ENCODE data around the gene LRRC17.

Gene LRRC17

GRCh38 chr7:102890292-102890970 lies 22.4 kb upstream of the LRRC17 start:
- Histone ChIP-seq H3K9me3 (ENCODE audit: control insufficient read depth, insufficient read depth, low read length) (peaks cover 6% of the 10 kb centered on the region; the same call in 1 of the 2 replicates), H3K4me2 (ENCODE audit: low read length) (no peak overlapping the region), H3K79me2 (ENCODE audit: control insufficient read depth, low read length) (no peaks in the 10 kb centered on the region), H3K4me3 (ENCODE audit: low read length) (no peak overlapping the region), H3K4me1 (ENCODE audit: control insufficient read depth, low read length) (peaks cover 23% of the 10 kb centered on the region), H4K20me1 (ENCODE audit: control insufficient read depth, insufficient read depth, low read depth, low read length) (no peaks in the 10 kb centered on the region), H3K27me3 (ENCODE audit: control insufficient read depth, low read length) (no peaks in the 10 kb centered on the region), H3F3A (ENCODE audit: control insufficient read depth, insufficient read depth) (no peaks in the 10 kb centered on the region), H3K27ac (ENCODE audit: low read depth, low read length) (no peak overlapping the region), H3K9me2 (replicated peaks; ENCODE audit: control insufficient read depth, low read length) (no peaks in the 10 kb centered on the region), H3K36me3 (ENCODE audit: control insufficient read depth, low read length) (no peaks in the 10 kb centered on the region)
- TF ChIP-seq CTCF (IDR thresholded peaks at IDR 0.05; ENCODE audit: low read depth, low read length, poor library complexity, severe bottlenecking), result no peak

GRCh38 chr7:102890971-102891692 lies 21.7 kb upstream of the LRRC17 start:
- no peak overlapping the region for H3K27ac ChIP-seq (ENCODE audit: low read depth, low read length)
- TF ChIP-seq EZH2phosphoT487 (IDR thresholded peaks at IDR 0.05; ENCODE audit: borderline replicate concordance, low read length), result no peak
- no peak for TF ChIP-seq CTCF (IDR thresholded peaks at IDR 0.05; ENCODE audit: low read depth, low read length, poor library complexity, severe bottlenecking)
- H3F3A ChIP-seq (ENCODE audit: control insufficient read depth, insufficient read depth), result no peaks in the 10 kb centered on the region
- H3K4me2 ChIP-seq (ENCODE audit: low read length), result no peak overlapping the region
- H3K79me2 ChIP-seq (ENCODE audit: control insufficient read depth, low read length), result no peaks in the 10 kb centered on the region
- no peaks in the 10 kb centered on the region for H3K27me3 ChIP-seq (ENCODE audit: control insufficient read depth, low read length)
- H3K4me1 ChIP-seq (ENCODE audit: control insufficient read depth, low read length), result peaks cover 23% of the 10 kb centered on the region
- H3K4me3 ChIP-seq (ENCODE audit: low read length), result no peak overlapping the region
- no peaks in the 10 kb centered on the region for H3K36me3 ChIP-seq (ENCODE audit: control insufficient read depth, low read length)
- 0 out of 2 replicates have a peak, but pooled peaks cover under 1% of the 10 kb centered on the region for H3K9me3 ChIP-seq (ENCODE audit: control insufficient read depth, insufficient read depth, low read length)
- H3K9me2 ChIP-seq (replicated peaks; ENCODE audit: control insufficient read depth, low read length), result no peaks in the 10 kb centered on the region
- H4K20me1 ChIP-seq (ENCODE audit: control insufficient read depth, insufficient read depth, low read depth, low read length), result no peaks in the 10 kb centered on the region

GRCh38 chr7:102891693-102892261 lies 21.0 kb upstream of the LRRC17 start:
- no peak for TF ChIP-seq EZH2phosphoT487 (IDR thresholded peaks at IDR 0.05; ENCODE audit: borderline replicate concordance, low read length)
- TF ChIP-seq CTCF (IDR thresholded peaks at IDR 0.05; ENCODE audit: low read depth, low read length, poor library complexity, severe bottlenecking), result no peak
- no peak overlapping the region for H3K4me3 ChIP-seq (ENCODE audit: low read length)
- no peaks in the 10 kb centered on the region for H3K9me3 ChIP-seq (ENCODE audit: control insufficient read depth, insufficient read depth, low read length)
- H3K27ac ChIP-seq (ENCODE audit: low read depth, low read length), result no peak overlapping the region
- H3K9me2 ChIP-seq (replicated peaks; ENCODE audit: control insufficient read depth, low read length), result no peaks in the 10 kb centered on the region
- no peaks in the 10 kb centered on the region for H3K27me3 ChIP-seq (ENCODE audit: control insufficient read depth, low read length)
- no peaks in the 10 kb centered on the region for H3K36me3 ChIP-seq (ENCODE audit: control insufficient read depth, low read length)
- peaks cover 23% of the 10 kb centered on the region for H3K4me1 ChIP-seq (ENCODE audit: control insufficient read depth, low read length)
- H3F3A ChIP-seq (ENCODE audit: control insufficient read depth, insufficient read depth), result no peaks in the 10 kb centered on the region
- no peaks in the 10 kb centered on the region for H3K79me2 ChIP-seq (ENCODE audit: control insufficient read depth, low read length)
- no peaks in the 10 kb centered on the region for H4K20me1 ChIP-seq (ENCODE audit: control insufficient read depth, insufficient read depth, low read depth, low read length)
- H3K4me2 ChIP-seq (ENCODE audit: low read length), result peak overlapping the region; percentile 19

Measured in DOHH2 (cell line).